Neural crest cell (in vitro differentiated cells): ENCODE measurements around the gene TXLNG. TPM values are rescaled to one million over a fixed set of nuclear protein-coding genes. Genes with fewer than 3 reads are reported as not detected.

Experiments used
- DNase-seq: peaks from one replicate; pipeline ENCODE4 v3.0.0; 2021; ENCODE audit warnings: low read depth, mixed read lengths, low spot score
- H3K27ac Mint-ChIP-seq: one replicate; pipeline ENCODE4 v1.8.0; 2021; ENCODE audit warnings: mild to moderate bottlenecking, mixed read lengths; ENCODE audit not compliant: unreplicated experiment
- H3K27me3 Mint-ChIP-seq: 2 replicates; pipeline ENCODE4 v1.8.0; 2021; ENCODE audit warnings: low read depth, mild to moderate bottlenecking, mixed read lengths
- H3K36me3 Mint-ChIP-seq: 2 replicates; pipeline ENCODE4 v1.8.0; 2021; ENCODE audit warnings: low read depth, mild to moderate bottlenecking, mixed read lengths
- H3K4me1 Mint-ChIP-seq: 2 replicates; pipeline ENCODE4 v1.8.0; 2021; ENCODE audit warnings: mixed read lengths
- H3K4me3 Mint-ChIP-seq: one replicate; pipeline ENCODE4 v1.8.0; 2021; ENCODE audit warnings: mild to moderate bottlenecking, mixed read lengths
- H3K9me3 Mint-ChIP-seq: 2 replicates; pipeline ENCODE4 v1.8.0; 2021; ENCODE audit warnings: mixed read lengths
- long read RNA-seq: library from polyadenylated mRNA; unstranded; transcript quantifications from one replicate; pipeline ENCODE4 v2.0.0, GENCODE V29; 2020
- total RNA-seq: library from RNA; stranded (reverse); gene quantifications from 2 replicates; pipeline ENCODE4 v1.2.1, GENCODE V29; 2021
- TF ChIP-seq, protein P1 (sequence below): fragments of 200-600 bp; sonication (generic); conservative IDR thresholded peaks from 2 replicates; pipeline ENCODE4 v1.5.0; 2021; ENCODE audit warnings: antibody characterized with exemption, mild to moderate bottlenecking

TXLNG gene
- total RNA-seq = 25.3 and 25.6 TPM in 2 replicates
- long read RNA-seq, full-length matches to known transcripts = 12 of 37 reads
- long read RNA-seq, partial matches to known transcripts = 17 of 37 reads
- long read RNA-seq, other reads (novel, unspliced or antisense) = 8 of 37 reads

DNA sequence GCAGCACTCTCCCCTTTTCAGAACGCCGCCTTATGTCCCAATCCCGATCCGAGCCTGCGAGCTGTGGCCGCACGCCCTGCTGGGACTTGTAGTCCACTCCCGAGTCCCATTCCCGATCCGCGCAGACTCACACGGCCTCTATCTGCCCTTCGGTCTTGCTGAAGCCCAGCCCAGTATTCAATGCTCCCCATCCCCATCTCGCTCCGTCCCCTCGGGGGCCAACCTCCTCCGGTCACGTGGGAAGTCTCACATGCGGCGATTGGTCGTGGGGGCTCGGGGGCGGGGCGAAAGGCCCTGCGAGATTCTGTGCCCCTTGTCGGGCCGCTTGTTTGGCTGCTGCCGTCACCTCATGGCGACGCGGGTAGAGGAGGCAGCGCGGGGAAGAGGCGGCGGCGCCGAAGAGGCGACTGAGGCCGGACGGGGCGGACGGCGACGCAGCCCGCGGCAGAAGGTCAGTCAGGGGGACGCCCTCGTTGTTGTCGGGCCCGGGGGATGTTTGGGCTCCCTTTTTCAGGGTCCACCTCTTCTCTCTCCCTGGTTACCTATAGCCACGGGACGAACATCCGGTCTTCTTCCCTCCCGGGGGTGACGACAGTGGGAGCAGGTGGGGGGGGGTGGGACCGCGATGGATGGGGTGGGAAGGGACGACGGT lies at the start of gene TXLNG:
Gene TXLNG, plus strand, starts transcription at position 328 of the 652 bp plus-strand sequence. Its CDS starts 22 bp downstream, at position 350.
- Mint-ChIP-seq H3K27ac (peak within 1 kb of the TSS; percentile 81), H3K4me1 (peaks cover 18% of the 10 kb centered on the region), H3K9me3 (no peaks in the 10 kb centered on the region), H3K36me3 (no peaks in the 10 kb centered on the region), H3K27me3 (no peaks in the 10 kb centered on the region), H3K4me3 (peak within 1 kb of the TSS; percentile 92)
- TF ChIP-seq, protein P1, sequence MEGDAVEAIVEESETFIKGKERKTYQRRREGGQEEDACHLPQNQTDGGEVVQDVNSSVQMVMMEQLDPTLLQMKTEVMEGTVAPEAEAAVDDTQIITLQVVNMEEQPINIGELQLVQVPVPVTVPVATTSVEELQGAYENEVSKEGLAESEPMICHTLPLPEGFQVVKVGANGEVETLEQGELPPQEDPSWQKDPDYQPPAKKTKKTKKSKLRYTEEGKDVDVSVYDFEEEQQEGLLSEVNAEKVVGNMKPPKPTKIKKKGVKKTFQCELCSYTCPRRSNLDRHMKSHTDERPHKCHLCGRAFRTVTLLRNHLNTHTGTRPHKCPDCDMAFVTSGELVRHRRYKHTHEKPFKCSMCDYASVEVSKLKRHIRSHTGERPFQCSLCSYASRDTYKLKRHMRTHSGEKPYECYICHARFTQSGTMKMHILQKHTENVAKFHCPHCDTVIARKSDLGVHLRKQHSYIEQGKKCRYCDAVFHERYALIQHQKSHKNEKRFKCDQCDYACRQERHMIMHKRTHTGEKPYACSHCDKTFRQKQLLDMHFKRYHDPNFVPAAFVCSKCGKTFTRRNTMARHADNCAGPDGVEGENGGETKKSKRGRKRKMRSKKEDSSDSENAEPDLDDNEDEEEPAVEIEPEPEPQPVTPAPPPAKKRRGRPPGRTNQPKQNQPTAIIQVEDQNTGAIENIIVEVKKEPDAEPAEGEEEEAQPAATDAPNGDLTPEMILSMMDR = no peak
- DNase-seq = peak; percentile 96

- H3K9me3 Mint-ChIP-seq = no peaks in the 10 kb centered on the region
- H3K4me1 Mint-ChIP-seq = peaks cover 10% of the 10 kb centered on the region
- no peak overlapping the region for H3K27ac Mint-ChIP-seq
- no peak overlapping the region for H3K4me3 Mint-ChIP-seq
- no peak for DNase-seq
- H3K36me3 Mint-ChIP-seq = peaks cover 25% of the 10 kb centered on the region
- H3K27me3 Mint-ChIP-seq = no peaks in the 10 kb centered on the region
- TF ChIP-seq, protein P1 = no peak
Measured at GRCh38 chrX:16737024-16737423, 49.2 kb upstream of the TXLNG start.

DNA sequence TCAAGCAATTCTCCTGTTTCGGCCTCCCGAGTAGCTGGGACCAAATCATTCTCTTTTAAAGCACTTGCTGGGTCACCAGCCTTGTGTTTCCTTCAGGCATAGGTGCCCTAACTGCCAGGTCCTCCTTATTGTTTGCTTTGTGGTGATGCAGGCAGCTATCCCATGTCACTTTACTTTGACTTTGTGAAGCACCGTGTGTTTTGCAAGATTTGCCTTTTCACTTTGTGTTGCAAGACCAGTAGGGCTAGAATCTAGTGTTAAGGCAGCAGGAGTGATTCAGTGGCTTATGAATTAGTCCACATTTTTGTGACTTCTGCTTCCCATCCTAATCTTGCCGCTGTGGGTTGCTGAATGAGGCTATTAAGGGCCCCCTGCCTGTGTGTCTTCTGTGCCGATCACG lies 46.7 kb upstream of the TXLNG start:
- no peak for DNase-seq
- peaks cover under 1% of the 10 kb centered on the region for H3K4me1 Mint-ChIP-seq
- TF ChIP-seq, protein P1 = no peak
- no peak overlapping the region for H3K4me3 Mint-ChIP-seq
- H3K36me3 Mint-ChIP-seq = peaks cover 28% of the 10 kb centered on the region
- H3K27ac Mint-ChIP-seq = peak overlapping the region; percentile 22
- no peaks in the 10 kb centered on the region for H3K9me3 Mint-ChIP-seq
- no peaks in the 10 kb centered on the region for H3K27me3 Mint-ChIP-seq

- Mint-ChIP-seq H3K36me3 (peaks cover 17% of the 10 kb centered on the region), H3K4me1 (no peaks in the 10 kb centered on the region), H3K27me3 (no peaks in the 10 kb centered on the region), H3K9me3 (no peaks in the 10 kb centered on the region), H3K27ac (no peak overlapping the region), H3K4me3 (no peak overlapping the region)
- TF ChIP-seq, protein P1 = no peak
- DNase-seq = no peak
Measured at GRCh38 chrX:16743604-16744325, 42.5 kb upstream of the TXLNG start.

DNA sequence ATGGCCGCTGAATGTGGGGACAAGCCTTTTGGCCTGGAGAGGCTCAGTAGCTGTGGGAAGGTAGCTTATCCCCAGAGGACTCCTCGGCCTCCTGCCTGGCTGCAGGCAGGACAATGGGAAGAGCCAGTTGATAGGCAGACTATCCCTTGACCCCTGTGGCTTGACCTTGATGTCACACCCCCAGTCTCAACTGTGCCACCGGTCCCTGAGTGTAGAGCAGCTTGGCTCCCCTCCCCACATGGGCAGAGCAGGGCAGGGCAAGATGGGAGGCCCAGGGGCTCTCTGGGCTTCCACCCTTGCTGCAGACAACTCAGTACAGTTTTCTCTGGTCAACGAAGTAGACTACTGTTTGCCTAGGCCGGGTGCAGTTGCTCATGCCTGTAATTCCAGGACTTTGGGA lies 41.2 kb upstream of the TXLNG start:
- Mint-ChIP-seq H3K27ac (no peak overlapping the region), H3K36me3 (peaks cover 18% of the 10 kb centered on the region), H3K4me3 (no peak overlapping the region), H3K4me1 (no peaks in the 10 kb centered on the region), H3K27me3 (no peaks in the 10 kb centered on the region), H3K9me3 (no peaks in the 10 kb centered on the region)
- TF ChIP-seq, protein P1 = no peak
- no peak for DNase-seq
